Measurements from ENCODE around the gene KIAA1755.

- TF ChIP-seq CTCF (IDR thresholded peaks at IDR 0.05) (no peak), POLR2AphosphoS5 (IDR thresholded peaks at IDR 0.05) (no peak)
Measured at GRCh38 chr20:38272961-38273360, 12.4 kb upstream of the KIAA1755 start.
